GM12878 (cell line): ENCODE data around the gene DIABLO. TPM values are rescaled to one million over a fixed set of nuclear protein-coding genes. Genes with fewer than 3 reads are reported as not detected.

ENCODE experiments used
- ATAC-seq: fragments of 200-7000 bp; cut with Tn5 transposase; 3 replicates; pipeline ENCODE4 v1.9.1; 2020; ENCODE audit warnings: mild to moderate bottlenecking, moderate library complexity
- BruUV-seq: library from RNA; stranded (reverse); fragments of 400-500 nt; replicated peaks from 2 replicates; lab custom pipeline; 2021; lab: Mats Ljungman, UMichigan
- CTCF ChIA-PET: fragments of 300-600 bp; sonication (Branson Sonifier 250); formaldehyde crosslinking; extraction: SDS; loops from one replicate; lab custom pipeline; 2021; ENCODE audit warnings: inconsistent platforms; lab: Yijun Ruan, JAX
- POLR2A ChIA-PET: fragments of 350-600 bp; formaldehyde crosslinking; extraction: SDS; loops from one replicate; lab custom pipeline; 2021; ENCODE audit warnings: inconsistent platforms; lab: Charles Lee
- RAD21 ChIA-PET: fragments of 300-600 bp; sonication (Branson Sonifier 250); formaldehyde crosslinking; loops from one replicate; lab custom pipeline; 2023; ENCODE audit warnings: antibody characterized with exemption; ENCODE audit not compliant: unreplicated experiment; lab: Charles Lee
- SMC1A ChIA-PET: fragments of 300-600 bp; sonication (Branson Sonifier 250); formaldehyde crosslinking; loops from one replicate; lab custom pipeline; 2023; ENCODE audit not compliant: unreplicated experiment, uncharacterized antibody; lab: Charles Lee
- DNase-seq: peaks from one replicate; pipeline ENCODE4 v3.0.0-alpha.2; 2011; ENCODE audit warnings: low read depth, low spot score
- FAIRE-seq: peaks from 3 replicates; lab custom pipeline; 2011; peaks lifted over from hg19 to GRCh38; lab: Jason Lieb, UNC
- H2AFZ ChIP-seq: 2 replicates; pipeline ENCODE4 v1.6.0; 2011; ENCODE audit warnings: low read depth, low read length, control low read depth; ENCODE audit not compliant: control insufficient read depth
- H3K27ac ChIP-seq: 2 replicates; pipeline ENCODE4 v1.5.1; 2011; ENCODE audit warnings: control low read depth; ENCODE audit not compliant: control insufficient read depth, insufficient read depth
- H3K27me3 ChIP-seq, 2 experiments: replicated peaks in 1 of 2; 2 replicates each; pipeline versions ENCODE4 v1.6.0 to v1.6.1; 2011; ENCODE audit warnings: low read length in 1 of 2; ENCODE audit not compliant: control insufficient read depth in 2 of 2, insufficient read depth in 2 of 2
- H3K36me3 ChIP-seq, 2 experiments: 2 replicates each; pipeline ENCODE4 v1.5.1; 2011; ENCODE audit warnings: low read length in 1 of 2; ENCODE audit not compliant: control insufficient read depth in 2 of 2, insufficient read depth in 2 of 2
- H3K4me1 ChIP-seq: 2 replicates; pipeline ENCODE4 v1.6.1; 2011; ENCODE audit warnings: mild to moderate bottlenecking, low read length, moderate library complexity, mixed read lengths; ENCODE audit not compliant: control insufficient read depth, insufficient read depth
- H3K4me2 ChIP-seq: 2 replicates; pipeline ENCODE4 v1.6.0; 2011; ENCODE audit warnings: control low read depth; ENCODE audit not compliant: control insufficient read depth, insufficient read depth
- H3K4me3 ChIP-seq: fragments of 200-600 bp; sonication (generic); 2 replicates; pipeline ENCODE4 v1.5.1; 2016
- H3K79me2 ChIP-seq: 2 replicates; pipeline ENCODE4 v1.6.0; 2011; ENCODE audit warnings: low read length; ENCODE audit not compliant: control insufficient read depth, insufficient read depth
- H3K9ac ChIP-seq: 2 replicates; pipeline ENCODE4 v1.8.0; 2011; ENCODE audit warnings: low read length, control low read depth, mixed read lengths; ENCODE audit not compliant: control insufficient read depth, insufficient read depth
- H3K9me3 ChIP-seq: replicated peaks from 3 replicates; pipeline ENCODE4 v1.5.1; 2011; ENCODE audit warnings: mild to moderate bottlenecking, low read length; ENCODE audit not compliant: control insufficient read depth, insufficient read depth
- H4K20me1 ChIP-seq: 2 replicates; pipeline ENCODE4 v1.6.0; 2011; ENCODE audit not compliant: control insufficient read depth, insufficient read depth
- CEBPB ChIP-seq, 2 experiments: fragments of 150-350 bp in 1 of 2; IDR thresholded peaks; 2 replicates each; pipeline ENCODE4 v1.6.1; 2012 to 2014; ENCODE audit warnings: low read depth in 2 of 2, low read length in 2 of 2, borderline replicate concordance in 1 of 2, inconsistent platforms in 1 of 2
- CREM ChIP-seq: IDR thresholded peaks from 2 replicates; pipeline ENCODE4 v1.6.1; 2014; ENCODE audit warnings: antibody characterized with exemption, low read depth
- E2F4 ChIP-seq: IDR thresholded peaks from 2 replicates; pipeline ENCODE4 v1.6.1; 2012; ENCODE audit warnings: low read depth, low read length, improper control_type of control experiment
- JUND ChIP-seq: IDR thresholded peaks from 2 replicates; pipeline ENCODE4 v1.6.1; 2012; ENCODE audit warnings: low read depth, mild to moderate bottlenecking, low read length, improper control_type of control experiment, moderate library complexity
- MAX ChIP-seq: IDR thresholded peaks from 2 replicates; pipeline ENCODE4 v1.6.1; 2012; ENCODE audit warnings: low read depth, low read length, improper control_type of control experiment
- NR2C1 ChIP-seq: fragments of 450-650 bp; IDR thresholded peaks from 2 replicates; pipeline ENCODE4 v1.6.1; 2017; ENCODE audit warnings: antibody characterized with exemption, mild to moderate bottlenecking, moderate library complexity
- PAX8 ChIP-seq: fragments of 450-650 bp; IDR thresholded peaks from 2 replicates; pipeline ENCODE4 v1.6.1; 2017; ENCODE audit warnings: mild to moderate bottlenecking, moderate library complexity
- RELA ChIP-seq: fragments of 450-650 bp; IDR thresholded peaks from 2 replicates; pipeline ENCODE4 v1.8.0; 2014; ENCODE audit warnings: borderline replicate concordance; ENCODE audit not compliant: partially characterized antibody
- RELB ChIP-seq: fragments of 450-650 bp; IDR thresholded peaks from 2 replicates; pipeline ENCODE4 v1.6.1; 2017; ENCODE audit warnings: low read depth, mild to moderate bottlenecking, moderate library complexity
- ZNF217 ChIP-seq: fragments of 450-650 bp; IDR thresholded peaks from 2 replicates; pipeline ENCODE4 v1.6.1; 2017; ENCODE audit warnings: antibody characterized with exemption, mild to moderate bottlenecking
- WGBS: methylation state at CpG from one replicate; pipeline ENCODE4 v1.1.6; 2016; ENCODE audit warnings: low lambda C conversion rate; ENCODE audit not compliant: insufficient replicate concordance, insufficient coverage; ENCODE audit errors: missing lambda C conversion rate; 5-methylcytosine and 5-hydroxymethylcytosine counted together
- in situ Hi-C: fragments of 300-500 bp; cut with MboI; formaldehyde crosslinking; loops from 9 replicates; pipeline ENCODE4 v1.14.3; 2018; ENCODE audit warnings: mixed read lengths
- intact Hi-C: fragments of 100-400 bp; cut with micrococcal nuclease; formaldehyde crosslinking; loops from one replicate; pipeline ENCODE4 v1.14.2; 2022; ENCODE audit not compliant: unreplicated experiment
- polyA plus RNA-seq, 11 experiments: library from polyadenylated mRNA; depleted of rRNA in 4 of 11; unstranded in 6 of 11; stranded (reverse) in 5 of 11; fragments of >200 nt; fragmentation: Nextera tagmentation in 4 of 11; fragmentation: Illumina TruSeq in 1 of 11; extraction: Ambion mirVana in 4 of 11; extraction: Trizol in 1 of 11; gene quantifications; 1 replicate in 1 of 11; 2 replicates in 10 of 11; pipeline versions ENCODE4 v1.2.1 to v1.2.3, GENCODE V29; 2011 to 2016; ENCODE audit warnings: inconsistent platforms in 2 of 11, missing spikeins in 2 of 11, low read depth in 1 of 11
- total RNA-seq, 4 experiments: library from RNA; depleted of rRNA in 3 of 4; stranded (reverse); fragments of >200 nt in 3 of 4; fragmentation: Illumina TruSeq in 1 of 4; extraction: Trizol in 1 of 4; gene quantifications; 2 replicates each; pipeline versions ENCODE4 v1.2.1 to v1.2.3, GENCODE V29; 2013 to 2021

Gene DIABLO
- total and polyA plus RNA-seq, 10 of the 15 experiments (the other 5 are each of a cell fraction or from before 2014, with no cell fraction given) = 18.3 to 69.9 (median 46.2) TPM

GRCh38 chr12:122228092-122228491, 2.2 kb upstream of the DIABLO start (continued):
- TF ChIP-seq RELB (no peak), RELA (no peak), E2F4 (no peak), NR2C1 (no peak), JUND (no peak)

GRCh38 chr12:122227341-122227740, 1.5 kb upstream of the DIABLO start:
- Histone ChIP-seq H3K9ac (no peak overlapping the region), H4K20me1 (no peaks in the 10 kb centered on the region; the same call in 1 of the 2 replicates), H3K4me3 (no peak overlapping the region), H2AFZ (no peak overlapping the region), H3K27me3 (no peaks in the 10 kb centered on the region), H3K27ac (no peak overlapping the region), H3K4me2 (no peak overlapping the region), H3K9me3 (no peaks in the 10 kb centered on the region), H3K4me1 (peaks cover 16% of the 10 kb centered on the region), H3K36me3 (peaks cover 0 to 4% of the 10 kb centered on the region in 2 experiments; a peak in 3 of 4 replicates), H3K79me2 (peaks cover 23% of the 10 kb centered on the region)
- in situ Hi-C loops = no loop called here
- POLR2A ChIA-PET = interaction anchor here (1.5 kb wide), 1 partner anchor 40 kb away, joined by 4 read pairs; no protein-coding TSS in a partner anchor
- RAD21 ChIA-PET = no interaction called here
- DNase-seq (no peak), ATAC-seq (no peak), FAIRE-seq (no peak)
- BruUV-seq = no TSS peak
- TF ChIP-seq E2F4 = no peak
- TF ChIP-seq CEBPB (IDR thresholded peaks at IDR 0.05; ENCODE audit: borderline replicate concordance in 1 of 2, low read depth in 2 of 2, low read length in 2 of 2) = no peak
- TF ChIP-seq MAX = no peak
- no peak for TF ChIP-seq PAX8
- no peak for TF ChIP-seq ZNF217
- no peak for TF ChIP-seq CREM
- 98% methylated on average over 17 of the region's 17 CpGs for WGBS
- intact Hi-C loops = no loop called here
- CTCF ChIA-PET = interaction anchor here (2.3 kb wide), 1 partner anchor 129 kb away, joined by 6 read pairs; no protein-coding TSS in a partner anchor
- SMC1A ChIA-PET = interaction anchor here (0.6 kb wide), 1 partner anchor 101 kb away, joined by 3 read pairs; no protein-coding TSS in a partner anchor
